Measurements from ENCODE around the gene CTNNA3.

CTNNA3 gene

DNA sequence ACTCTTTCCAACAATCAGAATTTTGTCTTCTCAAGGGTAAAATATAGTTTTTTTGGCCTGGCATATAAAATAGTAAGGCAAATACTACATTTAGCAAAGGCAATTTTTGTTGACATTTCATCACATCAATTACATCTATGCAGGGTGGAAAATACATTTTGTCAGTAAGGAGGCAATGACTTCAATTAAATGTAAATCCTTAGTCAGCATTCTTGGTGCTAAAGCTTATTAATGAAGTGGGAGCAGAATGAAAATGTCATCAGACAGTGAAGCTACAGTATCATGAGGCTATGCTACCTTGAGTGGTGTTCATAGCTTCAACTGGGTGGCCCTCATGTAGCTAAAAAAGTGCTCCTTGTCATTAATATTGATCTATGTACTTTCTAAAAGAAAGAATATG, 761.3 kb downstream of the CTNNA3 start:
- no peak overlapping the region for H3K4me3 ChIP-seq (ENCODE audit: low read depth, low read length)
- no peaks in the 10 kb centered on the region for H3K9me3 ChIP-seq (ENCODE audit: control insufficient read depth, insufficient read depth, low read depth, low read length)
- no peaks in the 10 kb centered on the region for H3K36me3 ChIP-seq (ENCODE audit: control insufficient read depth, insufficient read depth, low read length)
- H3K4me1 ChIP-seq (ENCODE audit: control insufficient read depth, insufficient read depth, low read length) = no peaks in the 10 kb centered on the region; the same call in 1 of the 2 replicates
- H3K9ac ChIP-seq (ENCODE audit: low read length) = no peak overlapping the region
- no peak overlapping the region for H3K27ac ChIP-seq (ENCODE audit: low read depth, low read length)
- peaks cover 1% of the 10 kb centered on the region; the same call in 1 of the 2 replicates for H3K27me3 ChIP-seq (ENCODE audit: control insufficient read depth, insufficient read depth, low read length)

DNA sequence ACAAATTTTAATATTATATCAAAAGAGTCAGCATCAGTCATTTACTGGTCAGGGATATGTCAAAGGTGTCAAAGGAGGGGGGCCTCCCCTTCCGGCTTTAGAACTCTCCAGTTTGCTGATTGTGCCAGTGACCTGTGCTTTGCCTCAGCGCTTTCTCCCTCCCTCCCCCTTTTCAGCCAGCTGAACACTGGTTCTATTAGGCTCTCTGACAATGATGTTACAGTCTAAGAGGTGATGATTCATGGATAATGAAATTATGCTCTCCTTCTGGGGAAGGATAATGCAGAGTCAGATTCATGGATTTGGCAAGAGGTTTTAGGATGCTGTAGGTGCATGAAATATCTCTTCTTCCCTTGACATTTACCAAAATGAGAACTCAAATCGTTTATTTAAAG, 764.0 kb downstream of the CTNNA3 start:
- Histone ChIP-seq H3K27ac (ENCODE audit: low read depth, low read length) (no peak overlapping the region), H3K36me3 (ENCODE audit: control insufficient read depth, insufficient read depth, low read length) (no peaks in the 10 kb centered on the region), H3K9ac (ENCODE audit: low read length) (no peak overlapping the region), H3K4me1 (ENCODE audit: control insufficient read depth, insufficient read depth, low read length) (peaks cover 16% of the 10 kb centered on the region; the same call in 1 of the 2 replicates), H3K27me3 (ENCODE audit: control insufficient read depth, insufficient read depth, low read length) (peaks cover 29% of the 10 kb centered on the region), H3K9me3 (ENCODE audit: control insufficient read depth, insufficient read depth, low read depth, low read length) (no peaks in the 10 kb centered on the region), H3K4me3 (ENCODE audit: low read depth, low read length) (no peak overlapping the region)

DNA sequence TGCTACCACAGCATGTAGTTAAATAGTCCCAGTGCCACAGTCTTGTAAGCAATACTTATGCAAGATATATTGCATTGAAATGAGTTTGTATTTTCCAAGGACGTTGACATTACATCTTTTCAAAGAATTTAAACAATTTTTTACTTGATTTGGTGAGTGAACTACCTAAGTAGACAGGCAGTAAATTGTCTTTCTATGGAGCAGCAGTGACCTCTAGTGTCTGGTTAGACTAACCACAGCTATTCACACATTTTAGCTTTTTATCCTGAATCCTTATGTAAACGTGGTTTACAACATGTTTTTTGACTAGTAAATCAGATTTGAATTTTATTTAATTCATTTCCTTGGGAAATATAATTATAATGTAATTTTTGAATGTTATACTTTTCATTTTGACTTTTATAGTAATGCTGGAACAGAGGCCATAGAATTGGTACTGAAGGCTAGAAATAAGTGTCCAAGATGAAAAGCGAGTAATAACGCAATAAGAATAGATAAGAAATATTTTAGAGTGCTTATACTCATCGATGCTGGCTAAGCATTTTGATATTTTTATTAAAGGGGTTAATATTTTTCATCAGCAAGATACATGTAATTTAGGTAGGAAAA, 764.6 kb downstream of the CTNNA3 start:
- H3K36me3 ChIP-seq (ENCODE audit: control insufficient read depth, insufficient read depth, low read length) = no peaks in the 10 kb centered on the region
- H3K4me1 ChIP-seq (ENCODE audit: control insufficient read depth, insufficient read depth, low read length) = peaks cover 20% of the 10 kb centered on the region; the same call in 1 of the 2 replicates
- H3K27me3 ChIP-seq (ENCODE audit: control insufficient read depth, insufficient read depth, low read length) = peaks cover 34% of the 10 kb centered on the region
- no peaks in the 10 kb centered on the region for H3K9me3 ChIP-seq (ENCODE audit: control insufficient read depth, insufficient read depth, low read depth, low read length)
- no peak overlapping the region for H3K9ac ChIP-seq (ENCODE audit: low read length)
- H3K27ac ChIP-seq (ENCODE audit: low read depth, low read length) = no peak overlapping the region
- no peak overlapping the region for H3K4me3 ChIP-seq (ENCODE audit: low read depth, low read length)

DNA sequence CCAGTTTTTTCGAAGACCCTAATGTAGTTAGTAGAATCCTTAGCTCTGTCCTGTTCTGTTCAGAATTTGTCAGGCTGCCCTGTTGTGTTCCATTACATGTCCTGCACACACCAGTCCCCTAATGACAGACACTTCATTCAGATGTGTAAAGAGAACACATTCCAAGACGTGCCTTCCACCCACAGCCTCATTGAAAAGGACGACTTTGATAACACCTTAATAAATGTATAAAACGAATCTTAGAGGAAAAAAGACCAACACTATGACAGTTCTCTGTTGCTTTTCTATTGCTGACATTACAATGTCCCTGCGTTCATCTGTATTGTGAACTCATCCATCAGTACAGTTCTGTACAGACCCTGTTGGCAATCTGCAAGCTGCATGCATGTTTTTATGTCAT, 766.6 kb downstream of the CTNNA3 start:
- H3K9ac ChIP-seq (ENCODE audit: low read length) = no peak overlapping the region
- H3K4me3 ChIP-seq (ENCODE audit: low read depth, low read length) = no peak overlapping the region
- H3K27me3 ChIP-seq (ENCODE audit: control insufficient read depth, insufficient read depth, low read length) = peaks cover 38% of the 10 kb centered on the region
- no peaks in the 10 kb centered on the region for H3K9me3 ChIP-seq (ENCODE audit: control insufficient read depth, insufficient read depth, low read depth, low read length)
- no peaks in the 10 kb centered on the region for H3K36me3 ChIP-seq (ENCODE audit: control insufficient read depth, insufficient read depth, low read length)
- peaks cover 32% of the 10 kb centered on the region for H3K4me1 ChIP-seq (ENCODE audit: control insufficient read depth, insufficient read depth, low read length)
- no peak overlapping the region for H3K27ac ChIP-seq (ENCODE audit: low read depth, low read length)

DNA sequence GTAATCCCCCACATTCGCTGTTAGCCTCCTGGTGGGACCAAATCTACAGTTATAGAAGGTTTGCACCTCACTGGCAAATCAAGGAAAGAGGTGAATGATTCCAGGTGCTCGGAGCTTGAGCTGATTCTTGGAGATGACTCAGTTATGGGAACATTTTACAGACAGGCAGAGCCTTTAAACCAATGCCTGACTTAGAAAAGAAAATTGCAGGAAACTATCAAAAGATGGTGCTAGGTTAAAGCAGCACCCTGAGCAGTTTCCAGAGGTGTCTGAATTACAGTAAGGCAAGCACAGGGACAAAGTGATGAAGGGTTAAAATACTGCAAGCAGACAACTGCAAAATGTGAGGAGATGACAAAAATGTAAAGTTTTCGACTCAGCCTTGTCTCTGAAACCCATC, 767.2 kb downstream of the CTNNA3 start:
- peak overlapping the region; percentile 50 for H3K4me3 ChIP-seq (ENCODE audit: low read depth, low read length)
- no peak overlapping the region for H3K27ac ChIP-seq (ENCODE audit: low read depth, low read length)
- H3K27me3 ChIP-seq (ENCODE audit: control insufficient read depth, insufficient read depth, low read length) = peaks cover 38% of the 10 kb centered on the region
- peaks cover 35% of the 10 kb centered on the region for H3K4me1 ChIP-seq (ENCODE audit: control insufficient read depth, insufficient read depth, low read length)
- H3K9me3 ChIP-seq (ENCODE audit: control insufficient read depth, insufficient read depth, low read depth, low read length) = no peaks in the 10 kb centered on the region
- no peak overlapping the region for H3K9ac ChIP-seq (ENCODE audit: low read length)
- H3K36me3 ChIP-seq (ENCODE audit: control insufficient read depth, insufficient read depth, low read length) = no peaks in the 10 kb centered on the region

DNA sequence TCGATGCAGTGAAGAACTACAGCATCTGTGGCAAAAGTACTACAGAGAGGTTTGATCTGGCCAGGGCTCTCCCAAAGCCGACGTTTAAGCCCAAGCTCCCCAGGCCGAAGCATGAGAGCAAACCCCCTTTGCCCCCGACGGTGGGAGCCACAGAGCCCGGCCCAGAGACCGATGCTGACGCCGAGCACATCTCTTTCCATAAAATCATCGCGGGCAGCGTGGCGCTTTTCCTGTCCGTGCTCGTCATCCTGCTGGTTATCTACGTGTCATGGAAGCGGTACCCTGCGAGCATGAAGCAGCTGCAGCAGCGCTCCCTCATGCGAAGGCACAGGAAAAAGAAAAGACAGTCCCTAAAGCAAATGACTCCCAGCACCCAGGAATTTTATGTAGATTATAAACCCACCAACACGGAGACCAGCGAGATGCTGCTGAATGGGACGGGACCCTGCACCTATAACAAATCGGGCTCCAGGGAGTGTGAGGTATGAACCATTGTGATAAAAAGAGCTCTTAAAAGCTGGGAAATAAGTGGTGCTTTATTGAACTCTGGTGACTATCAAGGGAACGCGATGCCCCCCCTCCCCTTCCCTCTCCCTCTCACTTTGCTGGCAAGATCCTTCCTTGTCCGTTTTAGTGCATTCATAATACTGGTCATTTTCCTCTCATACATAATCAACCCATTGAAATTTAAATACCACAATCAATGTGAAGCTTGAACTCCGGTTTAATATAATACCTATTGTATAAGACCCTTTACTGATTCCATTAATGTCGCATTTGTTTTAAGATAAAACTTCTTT, 767.8 kb downstream of the CTNNA3 start:
- H3K4me1 ChIP-seq (ENCODE audit: control insufficient read depth, insufficient read depth, low read length) = peaks cover 38% of the 10 kb centered on the region

DNA sequence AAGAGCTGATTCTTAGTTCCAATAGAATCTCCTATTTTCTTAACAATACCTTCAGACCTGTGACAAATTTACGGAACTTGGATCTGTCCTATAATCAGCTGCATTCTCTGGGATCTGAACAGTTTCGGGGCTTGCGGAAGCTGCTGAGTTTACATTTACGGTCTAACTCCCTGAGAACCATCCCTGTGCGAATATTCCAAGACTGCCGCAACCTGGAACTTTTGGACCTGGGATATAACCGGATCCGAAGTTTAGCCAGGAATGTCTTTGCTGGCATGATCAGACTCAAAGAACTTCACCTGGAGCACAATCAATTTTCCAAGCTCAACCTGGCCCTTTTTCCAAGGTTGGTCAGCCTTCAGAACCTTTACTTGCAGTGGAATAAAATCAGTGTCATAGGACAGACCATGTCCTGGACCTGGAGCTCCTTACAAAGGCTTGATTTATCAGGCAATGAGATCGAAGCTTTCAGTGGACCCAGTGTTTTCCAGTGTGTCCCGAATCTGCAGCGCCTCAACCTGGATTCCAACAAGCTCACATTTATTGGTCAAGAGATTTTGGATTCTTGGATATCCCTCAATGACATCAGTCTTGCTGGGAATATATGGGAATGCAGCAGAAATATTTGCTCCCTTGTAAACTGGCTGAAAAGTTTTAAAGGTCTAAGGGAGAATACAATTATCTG, 768.6 kb downstream of the CTNNA3 start:
- H3K4me3 ChIP-seq (ENCODE audit: low read depth, low read length) = peak overlapping the region; percentile 50
- no peak overlapping the region for H3K9ac ChIP-seq (ENCODE audit: low read length)
- H3K27ac ChIP-seq (ENCODE audit: low read depth, low read length) = no peak overlapping the region
- peaks cover 38% of the 10 kb centered on the region for H3K27me3 ChIP-seq (ENCODE audit: control insufficient read depth, insufficient read depth, low read length)
- H3K36me3 ChIP-seq (ENCODE audit: control insufficient read depth, insufficient read depth, low read length) = no peaks in the 10 kb centered on the region
- H3K4me1 ChIP-seq (ENCODE audit: control insufficient read depth, insufficient read depth, low read length) = peaks cover 40% of the 10 kb centered on the region
- no peaks in the 10 kb centered on the region for H3K9me3 ChIP-seq (ENCODE audit: control insufficient read depth, insufficient read depth, low read depth, low read length)

More for the DNA sequence above, 767.8 kb downstream of the CTNNA3 start:
- Histone ChIP-seq H3K9ac (ENCODE audit: low read length) (no peak overlapping the region), H3K4me3 (ENCODE audit: low read depth, low read length) (peak overlapping the region; percentile 50), H3K36me3 (ENCODE audit: control insufficient read depth, insufficient read depth, low read length) (no peaks in the 10 kb centered on the region), H3K9me3 (ENCODE audit: control insufficient read depth, insufficient read depth, low read depth, low read length) (no peaks in the 10 kb centered on the region), H3K27me3 (ENCODE audit: control insufficient read depth, insufficient read depth, low read length) (peaks cover 38% of the 10 kb centered on the region), H3K27ac (ENCODE audit: low read depth, low read length) (no peak overlapping the region)

DNA sequence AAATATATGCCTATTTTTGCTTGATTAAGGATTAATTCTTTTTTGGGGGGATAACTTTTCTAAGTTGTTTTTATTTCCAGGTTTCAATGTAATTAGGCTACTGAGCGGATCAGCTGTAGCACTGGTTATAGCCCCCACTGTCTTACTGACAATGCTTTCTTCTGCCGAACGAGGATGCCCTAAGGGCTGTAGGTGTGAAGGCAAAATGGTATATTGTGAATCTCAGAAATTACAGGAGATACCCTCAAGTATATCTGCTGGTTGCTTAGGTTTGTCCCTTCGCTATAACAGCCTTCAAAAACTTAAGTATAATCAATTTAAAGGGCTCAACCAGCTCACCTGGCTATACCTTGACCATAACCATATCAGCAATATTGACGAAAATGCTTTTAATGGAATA, 769.2 kb downstream of the CTNNA3 start:
- Histone ChIP-seq H3K4me3 (ENCODE audit: low read depth, low read length) (no peak overlapping the region; the same call in 1 of the 2 replicates), H3K36me3 (ENCODE audit: control insufficient read depth, insufficient read depth, low read length) (no peaks in the 10 kb centered on the region), H3K4me1 (ENCODE audit: control insufficient read depth, insufficient read depth, low read length) (peaks cover 40% of the 10 kb centered on the region)

DNA sequence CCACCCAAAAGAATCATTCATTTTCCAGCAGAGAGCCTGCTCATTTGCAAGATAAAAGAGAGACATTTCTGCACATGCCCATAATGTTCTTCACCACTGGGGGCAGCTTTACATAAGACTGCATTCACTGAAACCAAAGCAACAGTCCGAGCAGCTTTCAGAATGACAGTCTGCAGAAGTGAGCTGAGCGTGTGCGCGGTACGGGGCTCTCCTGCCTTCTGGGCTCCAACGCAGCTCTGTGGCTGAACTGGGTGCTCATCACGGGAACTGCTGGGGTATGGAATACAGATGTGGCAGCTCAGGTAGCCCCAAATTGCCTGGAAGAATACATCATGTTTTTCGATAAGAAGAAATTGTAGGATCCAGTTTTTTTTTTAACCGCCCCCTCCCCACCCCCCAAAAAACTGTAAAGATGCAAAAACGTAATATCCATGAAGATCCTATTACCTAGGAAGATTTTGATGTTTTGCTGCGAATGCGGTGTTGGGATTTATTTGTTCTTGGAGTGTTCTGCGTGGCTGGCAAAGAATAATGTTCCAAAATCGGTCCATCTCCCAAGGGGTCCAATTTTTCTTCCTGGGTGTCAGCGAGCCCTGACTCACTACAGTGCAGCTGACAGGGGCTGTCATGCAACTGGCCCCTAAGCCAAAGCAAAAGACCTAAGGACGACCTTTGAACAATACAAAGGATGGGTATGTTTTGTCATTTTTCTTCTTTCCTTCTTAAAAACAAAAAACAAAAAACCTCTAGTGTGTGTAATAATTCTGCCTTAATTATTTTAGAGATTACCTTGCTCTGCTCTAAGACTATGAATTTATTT, 769.9 kb downstream of the CTNNA3 start, which contains the start of gene LRRTM3:
Gene LRRTM3, plus strand, starts transcription at position 141 of the 820 bp plus-strand sequence.
- H3K36me3 ChIP-seq (ENCODE audit: control insufficient read depth, insufficient read depth, low read length) = no peaks in the 10 kb centered on the region
- H3K9ac ChIP-seq (ENCODE audit: low read length) = no peak within 1 kb of the TSS
- no peaks in the 10 kb centered on the region for H3K9me3 ChIP-seq (ENCODE audit: control insufficient read depth, insufficient read depth, low read depth, low read length)
- H3K27me3 ChIP-seq (ENCODE audit: control insufficient read depth, insufficient read depth, low read length) = peaks cover 38% of the 10 kb centered on the region
- peak within 1 kb of the TSS; percentile 37 for H3K4me3 ChIP-seq (ENCODE audit: low read depth, low read length)
- peaks cover 40% of the 10 kb centered on the region for H3K4me1 ChIP-seq (ENCODE audit: control insufficient read depth, insufficient read depth, low read length)
- no peak within 1 kb of the TSS for H3K27ac ChIP-seq (ENCODE audit: low read depth, low read length)

More for the DNA sequence above, 769.2 kb downstream of the CTNNA3 start:
- Histone ChIP-seq H3K9ac (ENCODE audit: low read length) (no peak overlapping the region), H3K27me3 (ENCODE audit: control insufficient read depth, insufficient read depth, low read length) (peaks cover 38% of the 10 kb centered on the region), H3K27ac (ENCODE audit: low read depth, low read length) (no peak overlapping the region), H3K9me3 (ENCODE audit: control insufficient read depth, insufficient read depth, low read depth, low read length) (no peaks in the 10 kb centered on the region)

DNA sequence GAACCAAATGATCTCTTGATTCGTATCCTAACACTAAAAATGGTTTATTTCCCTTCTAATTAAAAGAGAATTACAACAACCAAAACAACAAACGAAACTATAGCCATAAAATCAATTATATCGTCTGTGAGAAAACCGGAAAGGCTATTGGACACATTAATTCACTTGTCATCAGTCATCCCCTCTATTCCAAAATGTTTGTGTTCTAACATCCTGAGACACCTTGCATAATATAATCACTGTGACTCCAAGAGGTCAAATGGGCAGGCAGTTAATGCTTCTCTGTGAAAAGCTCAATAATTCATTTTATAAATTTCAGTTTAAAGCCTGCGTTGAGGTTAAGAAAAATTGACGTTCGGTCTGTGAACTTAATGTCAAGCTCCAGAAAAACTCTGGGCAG, 770.6 kb downstream of the CTNNA3 start:
- peak overlapping the region; percentile 36 for H3K4me3 ChIP-seq (ENCODE audit: low read depth, low read length)
- H3K27ac ChIP-seq (ENCODE audit: low read depth, low read length) = no peak overlapping the region
- H3K4me1 ChIP-seq (ENCODE audit: control insufficient read depth, insufficient read depth, low read length) = peaks cover 40% of the 10 kb centered on the region
- no peaks in the 10 kb centered on the region for H3K9me3 ChIP-seq (ENCODE audit: control insufficient read depth, insufficient read depth, low read depth, low read length)
- H3K9ac ChIP-seq (ENCODE audit: low read length) = no peak overlapping the region
- H3K27me3 ChIP-seq (ENCODE audit: control insufficient read depth, insufficient read depth, low read length) = peaks cover 38% of the 10 kb centered on the region
- H3K36me3 ChIP-seq (ENCODE audit: control insufficient read depth, insufficient read depth, low read length) = no peaks in the 10 kb centered on the region

Data from HUES6 (cell line).